PC-9 (cell line): Measurements from ENCODE around the gene DAPK1.

Source experiments
- CTCF ChIP-seq: fragments of 200-600 bp; sonication (generic); conservative IDR thresholded peaks from 2 replicates; pipeline ENCODE4 v1.6.1; 2017; ENCODE audit warnings: mixed run types, antibody characterized with exemption, mild to moderate bottlenecking, moderate library complexity
- EZH2 ChIP-seq: fragments of 200-600 bp; sonication (generic); IDR thresholded peaks from 2 replicates; pipeline ENCODE4 v1.8.0; 2017; ENCODE audit warnings: antibody characterized with exemption, low read depth

- TF ChIP-seq CTCF (no peak), EZH2 (no peak)
Measured at GRCh38 chr9:87670572-87671264, 173.1 kb downstream of the DAPK1 start.
